ENCODE data around the gene MYLK2.

Gene MYLK2

DNA sequence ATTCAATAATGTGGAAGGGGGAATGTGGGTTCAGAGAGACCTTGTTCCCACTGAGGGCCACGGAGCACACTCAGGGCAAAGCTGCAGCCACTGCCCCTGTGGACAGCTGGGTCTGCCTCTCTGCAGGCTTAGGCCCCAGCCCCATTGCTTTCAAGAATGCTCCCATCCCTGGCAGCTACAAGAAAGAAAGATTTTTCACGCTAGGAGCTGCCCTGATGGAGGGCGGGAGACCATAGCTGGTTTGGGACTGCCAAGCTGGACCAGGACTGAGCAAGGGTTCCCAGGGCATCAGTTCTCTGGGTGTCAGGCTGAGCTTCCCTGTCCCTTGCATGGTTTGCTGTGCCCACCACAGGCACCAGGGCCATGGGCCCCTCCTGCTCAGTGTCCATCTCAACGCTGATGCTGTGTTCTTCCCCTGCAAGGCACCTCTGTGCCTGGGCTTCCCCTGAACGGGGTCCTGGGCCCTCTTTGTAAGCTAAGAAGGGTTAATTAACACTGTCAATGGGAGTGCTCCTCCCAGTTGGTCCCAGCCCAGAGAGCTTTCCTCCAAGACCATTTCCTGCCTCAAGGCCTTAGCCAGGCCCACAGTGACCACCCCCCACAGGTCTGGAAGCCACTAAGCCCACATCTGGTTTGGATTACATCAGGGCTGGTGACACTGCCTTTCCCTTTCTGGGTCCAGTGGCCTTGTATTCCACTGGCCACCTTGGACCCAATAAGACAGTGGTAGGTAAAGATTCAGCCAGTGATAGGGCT, 17.9 kb downstream of the MYLK2 start:
- DNase-seq = no peak

DNA sequence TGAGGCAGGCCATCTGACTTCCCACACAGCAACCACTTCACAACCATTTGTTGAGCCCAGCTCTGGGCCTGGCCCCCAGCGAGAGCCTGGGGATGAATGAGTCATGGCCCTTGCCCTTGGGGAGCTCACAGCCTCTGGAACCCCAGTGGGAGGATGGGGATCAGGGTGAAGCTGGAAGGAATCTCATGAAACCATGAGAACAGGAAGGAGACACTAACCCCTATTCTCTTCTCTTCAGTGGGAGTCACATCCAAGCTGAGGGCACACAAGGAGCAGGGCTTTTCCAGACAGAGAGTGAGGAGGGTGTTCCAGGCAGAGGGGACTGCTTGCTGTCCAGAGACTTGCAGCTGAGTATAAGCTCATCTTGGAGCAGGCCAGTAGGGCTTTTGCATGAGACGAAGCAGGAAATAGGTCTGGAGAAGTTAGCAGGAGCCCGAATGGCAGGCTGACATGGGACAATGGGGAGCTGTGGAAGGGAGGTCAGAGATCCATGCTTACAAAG, 18.8 kb downstream of the MYLK2 start:
- no peak for DNase-seq

DNA sequence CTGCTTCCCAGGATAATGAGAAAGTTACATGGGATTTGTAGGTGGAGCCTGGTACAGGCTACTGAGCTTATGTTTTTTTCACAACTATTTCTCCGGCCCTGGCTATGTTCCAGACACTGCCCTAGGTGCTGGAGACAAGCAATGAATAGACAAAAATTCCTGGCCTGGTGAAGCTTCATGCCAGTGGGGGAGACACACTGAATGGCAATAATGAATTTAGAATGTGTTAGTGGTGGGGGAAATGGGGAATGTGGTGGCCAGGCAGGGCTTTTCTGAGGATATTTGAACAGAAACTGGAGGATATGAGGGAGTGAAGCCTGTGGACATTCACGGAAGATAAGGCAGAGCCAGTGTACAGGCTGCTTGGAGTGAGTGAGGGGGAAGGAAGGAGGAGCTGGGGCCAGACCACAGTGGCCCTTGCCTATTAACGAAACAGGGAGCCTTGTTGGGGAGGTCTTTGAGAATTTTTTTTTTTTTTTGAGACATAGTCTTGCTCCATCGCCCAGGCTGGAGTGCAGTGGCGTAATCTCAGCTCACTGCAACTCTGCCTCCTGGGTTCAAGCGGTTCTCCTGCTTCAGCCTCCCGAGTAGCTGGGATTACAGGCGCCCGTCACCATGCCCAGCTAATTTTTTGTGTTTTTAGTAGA, 19.6 kb downstream of the MYLK2 start:
- DNase-seq = no peak

DNA sequence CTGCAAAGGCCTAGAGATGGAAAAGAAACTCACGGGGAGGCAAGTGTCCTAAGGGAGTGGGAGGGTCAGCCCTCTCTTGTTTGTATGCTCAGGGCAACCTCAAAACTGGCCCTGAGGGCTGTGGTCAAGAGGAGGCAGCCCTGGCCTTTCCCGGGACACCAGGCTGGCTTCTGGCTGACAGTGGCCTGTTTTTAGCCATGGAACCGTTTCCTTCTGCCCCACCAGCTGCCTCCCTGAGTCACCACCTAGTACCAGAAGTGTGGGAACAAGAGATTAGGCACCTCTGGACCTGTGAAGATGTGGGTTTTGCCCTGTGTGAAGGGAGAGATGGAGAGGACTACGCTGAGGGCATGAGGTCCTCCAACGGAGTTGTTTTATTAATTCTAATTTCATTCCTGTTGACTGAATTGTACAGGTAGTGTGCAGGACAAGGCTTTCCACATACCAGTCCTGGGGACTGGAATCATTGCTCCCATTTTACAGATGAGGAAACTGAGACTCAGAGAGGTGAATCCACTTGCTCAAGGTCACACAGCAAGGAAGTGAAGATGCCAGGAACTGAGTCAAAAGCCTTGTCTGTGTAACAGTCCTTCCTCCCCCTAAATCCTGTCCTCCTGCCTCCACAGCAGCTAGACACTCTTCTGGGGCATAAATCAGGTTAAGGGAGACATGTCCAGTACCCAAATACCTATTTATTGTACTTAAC, 20.8 kb downstream of the MYLK2 start:
- DNase-seq = no peak

- no peak for DNase-seq
Observed at GRCh38 chr20:31840906-31841816, 22.0 kb downstream of the MYLK2 start.

GRCh38 chr20:31841928-31842327, 22.8 kb downstream of the MYLK2 start:
- no peak for DNase-seq

- DNase-seq = no peak
Observed at GRCh38 chr20:31842471-31843157, 23.5 kb downstream of the MYLK2 start.

DNA sequence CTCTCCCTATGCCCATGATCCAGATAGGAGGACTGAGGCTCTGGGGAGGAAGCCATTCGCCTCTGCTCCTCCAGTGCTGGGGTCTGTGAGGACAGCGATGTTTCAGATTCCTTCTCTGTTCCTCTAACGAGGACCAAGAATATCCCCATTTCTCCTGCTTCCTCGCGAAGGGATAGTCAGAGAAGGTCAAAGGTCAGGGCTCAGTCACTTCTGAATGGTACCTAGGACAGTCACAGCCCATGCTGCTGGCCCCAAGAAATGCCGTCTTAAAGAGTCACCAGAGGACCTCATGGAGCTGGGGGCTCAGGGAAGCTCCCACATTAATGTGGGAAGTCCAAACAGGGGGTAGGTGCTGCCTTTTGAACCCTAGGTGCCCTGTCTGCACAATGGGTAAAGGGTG, 24.1 kb downstream of the MYLK2 start:
- no peak for DNase-seq

DNA sequence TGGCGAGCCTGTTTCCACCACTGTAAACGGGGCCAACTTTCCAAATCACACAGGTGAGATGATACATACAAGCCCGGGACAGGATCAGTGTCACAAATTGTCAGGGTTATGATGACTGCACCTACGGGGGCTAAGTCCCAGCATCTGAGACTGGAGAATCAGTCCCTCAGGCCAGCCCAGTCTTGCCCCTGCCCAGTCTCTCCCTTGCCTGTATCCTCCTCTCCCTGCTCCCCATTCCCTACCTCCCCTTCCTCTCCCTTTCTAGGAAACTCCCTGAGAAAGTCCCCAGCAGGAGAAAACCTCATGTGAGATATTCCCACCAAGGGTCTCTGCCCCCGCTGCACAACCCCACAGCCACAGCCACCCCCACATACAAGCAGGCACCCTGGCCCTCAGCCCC, 24.7 kb downstream of the MYLK2 start:
- no peak for DNase-seq

DNA sequence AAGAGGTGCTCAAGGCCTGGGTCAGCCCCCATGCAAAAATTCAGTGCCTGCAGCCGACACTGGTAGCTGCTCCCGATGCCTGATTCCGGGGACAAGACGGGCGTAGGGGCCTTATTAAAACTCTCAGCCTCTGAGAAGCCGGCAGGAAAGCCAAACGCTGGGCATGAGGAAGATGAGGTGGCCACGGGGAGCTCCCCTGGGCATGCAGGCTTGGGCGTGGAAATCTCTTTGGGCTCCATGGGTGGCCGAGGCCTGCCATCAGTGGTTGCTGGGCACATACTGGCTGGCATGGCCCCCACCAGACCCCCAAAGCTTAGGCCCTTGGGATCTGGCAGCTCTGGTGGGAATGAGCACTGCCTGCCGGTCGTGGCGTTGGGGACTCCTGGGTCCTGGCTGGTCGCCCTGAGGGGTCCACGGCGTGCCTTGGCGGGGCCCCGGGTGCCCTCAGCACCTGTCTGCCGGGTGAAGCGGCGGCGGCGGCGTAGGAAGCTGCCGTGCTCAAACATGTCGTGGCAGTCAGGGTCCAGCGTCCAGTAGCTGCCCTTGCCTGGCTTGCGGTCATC, 25.7 kb downstream of the MYLK2 start:
- no peak for DNase-seq

- no peak for DNase-seq
Observed at GRCh38 chr20:31845300-31845863, 26.2 kb downstream of the MYLK2 start, which contains the start of gene FOXS1. TSS of gene FOXS1 (minus strand) at chr20:31845604. CDS start at chr20:31845542, 62 bp downstream.

GRCh38 chr20:31846793-31847138, 27.6 kb downstream of the MYLK2 start:
- DNase-seq = no peak

GRCh38 chr20:31848088-31848999, 29.2 kb downstream of the MYLK2 start:
- DNase-seq = no peak

- no peak for DNase-seq
Observed at GRCh38 chr20:31849306-31849930, 30.3 kb downstream of the MYLK2 start.

DNA sequence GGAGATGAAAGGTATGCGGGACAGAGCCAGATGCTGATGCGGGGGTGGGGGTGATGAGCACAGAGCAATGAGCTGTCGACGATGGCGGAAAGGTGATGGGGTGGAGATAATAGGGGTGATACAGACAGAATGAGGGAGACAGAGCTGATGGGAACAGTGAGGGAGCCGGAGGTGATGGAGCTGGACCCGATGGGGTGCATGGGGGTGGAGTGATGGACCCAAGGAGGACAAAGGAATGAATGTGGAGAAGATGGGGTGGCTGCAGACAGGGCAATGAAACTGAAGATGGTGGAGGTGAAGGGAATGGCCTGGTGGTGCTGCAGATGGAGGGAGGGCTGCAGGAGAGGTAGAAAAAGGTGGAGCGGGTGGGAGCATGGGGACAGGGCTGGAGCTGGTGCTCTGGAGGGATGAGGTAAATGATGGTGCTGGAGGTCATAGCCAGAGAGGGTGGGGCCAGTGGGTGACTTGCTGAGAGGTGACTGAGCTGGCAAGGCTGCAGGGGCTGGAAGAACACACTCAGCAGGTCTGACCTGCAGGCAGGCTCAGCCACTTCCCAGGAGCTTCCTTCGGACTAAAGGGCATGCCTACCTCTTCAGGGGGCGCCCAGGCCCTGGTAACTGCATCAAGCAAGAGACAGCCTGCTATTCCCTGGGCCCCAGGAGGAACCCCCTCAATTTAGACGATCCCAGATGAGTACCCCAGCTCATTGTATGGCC, 32.2 kb downstream of the MYLK2 start:
- no peak for DNase-seq

DNA sequence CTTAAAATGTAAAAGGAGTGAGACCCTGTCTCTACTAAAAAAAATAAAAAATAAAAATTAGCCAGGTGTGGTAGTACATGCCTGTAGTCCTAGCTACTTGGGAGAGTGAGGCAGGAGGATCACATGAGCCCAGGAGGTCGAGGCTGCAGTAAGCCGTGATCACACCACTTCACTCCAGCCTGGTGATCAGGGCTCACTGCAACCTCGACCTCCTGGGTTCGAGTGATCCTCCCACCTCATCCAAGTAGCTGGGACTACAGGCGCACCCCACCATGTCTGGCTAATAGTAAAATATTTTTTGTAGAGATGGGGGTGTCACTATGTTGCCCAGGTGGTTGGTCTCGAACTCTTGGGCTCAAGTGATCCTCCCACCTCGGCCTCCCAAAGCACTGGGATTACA, 34.3 kb downstream of the MYLK2 start:
- DNase-seq = no peak

- no peak for DNase-seq
Observed at GRCh38 chr20:31856516-31856915, 37.4 kb downstream of the MYLK2 start.

DNA sequence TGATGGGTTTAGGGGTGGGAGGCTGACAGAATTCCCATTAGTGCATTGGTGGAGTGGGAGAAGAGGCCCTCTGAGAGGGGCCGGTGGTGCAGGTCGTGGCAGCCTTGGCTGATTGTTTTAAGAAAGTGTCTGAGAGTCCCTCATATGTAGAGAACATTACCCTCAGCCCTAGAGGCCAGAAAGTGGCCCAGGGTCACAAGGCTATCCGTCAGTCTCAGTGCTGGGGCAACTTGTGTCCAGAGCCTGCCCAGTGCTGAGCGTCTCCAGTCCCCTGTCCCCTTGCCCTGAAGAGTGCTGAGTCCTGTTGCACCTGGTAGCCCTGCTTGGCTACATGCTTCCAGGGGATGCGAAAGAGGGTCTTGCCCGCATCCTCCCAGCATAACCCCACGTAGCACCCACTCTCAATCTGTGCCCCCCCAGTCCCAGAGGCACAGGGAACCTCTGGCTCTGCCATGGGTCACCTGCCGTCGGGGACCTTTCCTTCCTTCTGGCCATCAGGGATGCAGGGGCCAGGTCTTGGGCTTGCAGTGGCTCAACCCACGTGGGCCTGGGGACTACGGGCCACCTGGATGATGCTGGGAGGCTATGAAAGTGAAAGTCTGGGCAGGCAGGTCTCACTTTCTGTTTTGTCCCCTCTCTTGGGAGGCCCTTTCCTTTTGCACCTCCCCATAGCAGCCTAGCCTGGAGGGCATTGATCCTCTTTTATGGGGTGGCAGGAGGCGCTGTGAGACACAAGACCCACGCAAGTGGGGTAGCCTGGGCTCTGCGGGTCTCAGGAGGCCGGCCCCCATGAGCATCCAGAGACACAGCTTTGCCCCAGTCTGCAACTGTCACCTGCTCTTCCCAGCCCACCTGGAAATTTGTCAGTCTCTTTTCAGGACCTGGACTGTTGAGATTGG, 39.0 kb downstream of the MYLK2 start:
- DNase-seq = no peak

Measured in NK-92 treated with Interleukin-12 subunit alpha and Interleukin-12 subunit beta, amount 100 ng/mL, for 24 hours (cell line).